CD4-positive, alpha-beta T cell treated with Interleukin-17A for 4 hours (primary cell): ENCODE measurements around the gene BRINP2.

Experiments
- DNase-seq: peaks from one replicate; pipeline ENCODE4 v3.0.0-alpha.2; 2020; ENCODE audit warnings: mixed read lengths

Gene BRINP2

GRCh38 chr1:177171536-177172123, 872 bp downstream of the BRINP2 start:
- no peak for DNase-seq

DNA sequence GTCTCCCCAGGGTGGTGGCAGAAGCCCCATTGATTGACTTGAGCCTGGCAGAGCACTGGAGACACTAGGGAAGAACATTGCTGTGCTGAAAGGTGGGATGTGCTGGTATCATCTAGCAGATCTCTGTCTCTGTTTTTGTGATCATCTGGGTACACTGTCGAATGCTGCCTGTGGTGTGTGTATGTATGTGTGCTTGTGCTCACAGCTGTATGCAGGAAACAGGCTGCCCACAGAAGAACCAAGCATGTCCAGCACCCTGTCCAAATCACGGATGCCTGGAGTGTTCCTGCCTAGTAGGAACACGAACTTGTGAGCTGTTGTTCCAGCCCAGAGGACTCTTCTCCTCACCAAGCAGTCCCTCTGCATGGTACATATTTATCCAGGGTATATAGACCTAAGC, 1.5 kb downstream of the BRINP2 start:
- no peak for DNase-seq

- DNase-seq, result no peak
Measured at GRCh38 chr1:177172866-177173265, 2.1 kb downstream of the BRINP2 start.

DNA sequence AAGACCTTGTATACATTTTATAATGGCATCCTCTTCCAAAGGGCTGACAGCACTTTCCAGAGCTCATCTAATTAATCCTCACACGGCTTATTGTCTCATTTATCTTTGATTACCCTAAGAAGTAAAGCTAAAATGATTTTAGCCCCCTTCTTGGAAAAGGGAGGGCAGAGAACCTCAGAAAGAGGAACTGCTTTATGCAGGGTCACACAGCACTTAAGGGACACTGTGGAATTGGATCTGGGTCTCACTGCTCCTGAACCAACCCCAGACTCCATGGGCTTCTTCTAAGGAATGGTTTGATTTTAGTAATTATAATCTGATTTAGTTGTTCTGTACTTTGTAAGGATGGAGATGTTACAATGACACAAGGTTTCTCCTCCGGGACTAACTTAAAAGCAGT, 3.2 kb downstream of the BRINP2 start:
- DNase-seq, result no peak

- DNase-seq, result no peak
Measured at GRCh38 chr1:177174921-177175634, 4.3 kb downstream of the BRINP2 start.

GRCh38 chr1:177181280-177181630, 10.5 kb downstream of the BRINP2 start:
- DNase-seq, result no peak

GRCh38 chr1:177181631-177182291, 11.0 kb downstream of the BRINP2 start:
- peak; percentile 7 for DNase-seq

GRCh38 chr1:177183836-177184235, 13.1 kb downstream of the BRINP2 start:
- DNase-seq, result no peak

DNA sequence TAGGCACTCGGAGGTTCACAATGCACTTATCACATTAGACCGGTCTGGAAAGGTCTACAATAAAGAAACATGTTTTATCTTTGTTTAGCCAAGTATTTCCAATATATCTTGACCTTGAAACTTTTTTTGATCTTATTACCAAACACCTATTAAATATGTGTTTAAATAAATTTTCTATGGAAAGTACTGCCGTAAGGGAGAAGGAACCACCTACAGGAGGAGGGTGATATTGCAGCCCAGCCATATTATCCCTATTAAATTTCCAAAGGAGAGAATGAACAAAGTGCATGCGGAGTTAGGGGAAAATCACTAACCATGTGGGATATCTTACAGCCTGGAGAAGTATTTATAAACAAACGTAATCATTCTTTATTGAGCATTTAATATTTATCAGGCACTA, 14.5 kb downstream of the BRINP2 start:
- no peak for DNase-seq

- no peak for DNase-seq
Measured at GRCh38 chr1:177186639-177187038, 15.9 kb downstream of the BRINP2 start.

GRCh38 chr1:177190308-177190970, 19.7 kb downstream of the BRINP2 start:
- DNase-seq, result no peak

- no peak for DNase-seq
Measured at GRCh38 chr1:177198243-177198642, 27.5 kb downstream of the BRINP2 start.

DNA sequence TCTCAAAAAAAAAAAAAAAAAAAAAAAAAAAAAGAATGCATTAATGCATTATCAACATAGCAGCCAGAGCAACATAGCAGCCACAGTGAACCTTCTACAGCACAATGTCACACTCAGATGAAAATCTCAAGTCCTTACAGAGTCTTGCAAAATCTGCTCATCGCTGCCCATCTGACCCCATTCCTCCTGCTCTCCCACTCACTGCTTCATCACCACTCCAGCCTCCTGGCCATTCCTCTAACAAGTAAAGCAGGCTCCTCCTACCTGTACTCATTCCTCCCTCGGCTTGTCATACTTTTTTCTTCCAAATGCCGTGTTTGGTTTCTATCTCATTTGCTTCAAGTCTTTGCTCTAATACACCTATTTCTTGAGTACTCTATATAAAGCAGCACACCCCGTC, 29.5 kb downstream of the BRINP2 start:
- no peak for DNase-seq

DNA sequence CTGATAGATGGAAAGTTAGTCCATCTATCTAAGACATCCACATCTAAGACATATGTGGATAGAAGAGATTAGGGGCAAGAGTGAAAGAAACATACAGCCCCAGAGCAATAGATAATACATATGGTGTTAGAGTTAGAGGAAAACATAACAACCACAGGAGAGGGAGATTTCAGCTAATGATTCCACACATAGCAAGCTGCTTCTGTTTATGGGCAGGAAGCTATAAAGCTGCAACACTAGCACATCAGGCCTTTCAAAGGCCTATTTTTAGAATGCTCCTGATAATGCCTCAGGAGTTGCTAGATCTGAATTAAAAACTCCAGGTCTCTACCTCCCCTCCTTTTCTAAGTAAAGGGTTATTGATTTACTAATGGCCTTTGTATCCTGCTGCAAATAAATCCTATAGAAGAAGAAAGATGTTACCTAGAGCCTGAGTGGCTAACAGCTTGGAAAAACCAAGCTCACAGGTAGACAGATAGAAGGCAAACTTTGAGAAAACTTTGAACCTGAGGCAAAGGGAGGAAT, 36.1 kb downstream of the BRINP2 start:
- DNase-seq, result no peak

DNA sequence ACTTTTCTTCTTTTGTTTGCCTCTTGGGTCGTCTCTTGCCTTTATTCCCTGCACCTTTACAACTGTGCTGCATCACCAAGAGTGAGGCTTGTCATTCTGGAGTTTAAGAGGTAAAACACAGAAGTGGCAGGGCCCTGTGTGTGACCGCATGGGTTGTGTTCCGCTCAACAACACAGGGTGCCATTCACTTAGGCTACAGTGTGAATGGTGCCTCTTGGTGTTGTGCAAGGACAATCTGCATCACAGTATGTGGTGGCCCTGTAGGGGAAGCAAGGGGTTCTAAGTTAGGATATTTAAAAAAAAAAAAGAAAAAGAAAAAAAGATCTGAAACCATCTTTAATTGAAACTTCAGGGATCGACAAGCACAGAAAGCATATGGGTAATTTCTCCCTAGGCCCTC, 38.2 kb downstream of the BRINP2 start:
- DNase-seq, result no peak

DNA sequence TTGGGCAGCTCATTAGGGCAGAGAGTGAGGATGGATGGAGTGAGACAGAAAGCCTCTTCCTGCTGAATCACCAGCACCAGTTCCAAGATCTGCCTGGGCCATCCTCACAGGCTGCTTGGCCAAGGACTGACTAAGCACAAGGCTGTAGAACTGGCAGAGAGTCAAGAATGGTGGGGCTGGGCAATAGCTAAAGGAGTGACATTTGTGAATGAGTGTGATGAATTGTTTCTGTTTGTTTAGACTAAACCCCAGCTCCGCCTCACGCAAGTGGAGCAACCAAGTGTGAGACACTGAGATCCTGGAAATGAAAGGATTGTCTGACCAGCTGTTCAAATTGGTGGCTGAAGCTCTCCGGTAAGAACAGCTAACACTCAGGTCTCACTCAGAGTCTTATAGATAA, 38.6 kb downstream of the BRINP2 start:
- DNase-seq, result no peak

DNA sequence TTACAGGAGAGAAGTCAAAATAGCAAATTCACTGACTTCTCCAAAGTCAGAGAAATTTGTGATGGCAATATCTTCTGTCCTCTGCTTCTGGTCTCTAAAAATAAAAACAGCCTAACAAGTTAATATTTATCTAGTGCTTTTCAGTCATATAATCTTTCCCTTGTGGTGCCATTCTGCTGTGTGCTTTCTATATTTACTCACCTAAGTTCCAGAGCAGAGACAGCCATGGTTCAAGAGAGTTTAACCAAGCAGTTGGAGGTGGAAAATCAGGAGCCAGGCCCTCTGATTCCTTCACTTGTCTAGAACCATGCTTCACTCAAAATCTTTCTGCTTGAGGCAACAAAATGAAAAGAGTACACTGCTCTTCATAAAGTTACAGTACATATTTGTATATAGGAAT, 39.3 kb downstream of the BRINP2 start:
- DNase-seq, result no peak

- DNase-seq, result no peak
Measured at GRCh38 chr1:177211231-177211630, 40.5 kb downstream of the BRINP2 start.

GRCh38 chr1:177216587-177217202, 45.9 kb downstream of the BRINP2 start:
- DNase-seq, result no peak

DNA sequence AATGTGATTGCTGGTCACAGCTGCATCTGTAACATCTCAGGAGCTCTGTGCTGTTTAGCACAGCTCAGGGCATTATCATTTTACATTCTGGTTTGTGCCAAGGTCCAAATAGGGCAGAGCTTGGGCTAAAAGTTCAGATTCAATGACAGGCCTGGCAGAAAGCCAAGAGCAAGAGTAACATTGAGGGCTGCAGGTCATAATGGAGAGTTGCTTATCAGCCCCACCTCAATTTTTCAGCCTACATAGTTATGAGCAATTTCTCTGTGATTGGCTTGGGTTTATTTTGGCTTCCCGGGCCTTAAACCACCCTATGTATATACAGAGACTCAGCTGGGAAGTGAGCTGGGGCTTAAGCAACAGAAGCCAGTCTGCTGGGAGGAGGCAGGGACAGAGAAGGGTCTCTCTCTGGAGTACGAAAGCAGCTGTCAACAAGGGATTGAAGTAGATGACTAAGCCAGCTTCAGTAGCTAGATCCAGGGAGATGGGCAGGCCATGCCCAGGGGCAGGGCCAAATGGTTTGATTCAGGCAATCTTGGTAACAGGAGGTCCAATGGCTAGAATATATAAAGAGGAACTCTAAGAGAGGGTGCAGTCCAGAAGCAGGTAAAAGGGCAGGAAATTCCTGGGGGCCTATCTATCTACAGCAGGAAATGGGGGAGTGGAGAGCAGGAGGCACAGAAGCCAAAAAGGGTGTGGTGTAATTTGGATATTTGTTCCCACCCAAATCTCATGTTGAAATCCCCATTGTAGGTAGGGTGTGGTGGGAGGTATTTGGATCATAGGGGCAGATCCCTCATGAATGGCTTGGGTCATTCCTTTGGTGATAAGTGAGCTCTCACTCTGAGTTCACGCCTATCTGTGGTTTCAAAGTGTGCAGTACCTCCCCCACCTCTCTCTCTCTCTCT, 49.0 kb downstream of the BRINP2 start:
- DNase-seq, result no peak

DNA sequence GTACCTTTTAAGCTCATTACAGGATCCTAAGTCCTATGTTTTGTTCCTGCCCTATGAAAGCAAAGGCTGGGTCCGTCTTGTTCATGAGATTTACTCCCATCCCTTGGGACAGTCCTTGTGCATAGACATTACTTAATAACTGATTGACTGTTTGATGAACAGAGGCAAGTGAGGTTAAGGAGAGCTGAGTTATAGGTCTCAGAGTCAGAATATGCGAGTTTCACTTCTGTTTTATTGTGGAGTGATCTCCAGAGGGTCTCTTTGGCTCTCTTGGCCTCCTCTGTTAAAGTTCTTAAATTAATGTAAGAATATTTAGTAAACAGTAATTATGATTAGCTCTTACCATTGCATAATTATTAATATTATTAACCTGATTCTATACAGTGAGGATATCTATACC, 52.6 kb downstream of the BRINP2 start:
- no peak for DNase-seq
